Activated B cell treated with CpG ODN at 0.5 μM for 24 hours (primary cell): Measurements from ENCODE around the gene SHCBP1. TPM values are rescaled to one million over a fixed set of nuclear protein-coding genes. Genes with fewer than 3 reads are reported as not detected.

ENCODE experiments used
- ATAC-seq: fragments of 200-7000 bp; cut with Tn5 transposase; one replicate; pipeline ENCODE4 v1.10.0; 2021; ENCODE audit warnings: low read depth, mild to moderate bottlenecking, moderate library complexity
- CTCF ChIA-PET: fragments of 350-600 bp; sonication (Branson Sonifier 250); formaldehyde crosslinking; loops from one replicate; lab custom pipeline; 2021; ENCODE audit warnings: antibody characterized with exemption; lab: Charles Lee
- POLR2A ChIA-PET: fragments of 350-600 bp; sonication (Branson Sonifier 250); formaldehyde crosslinking; loops from one replicate; lab custom pipeline; 2021; ENCODE audit warnings: antibody characterized with exemption; lab: Charles Lee
- DNase-seq: peaks from one replicate; pipeline ENCODE4 v3.0.0; 2022
- H3K27ac Mint-ChIP-seq: one replicate; pipeline ENCODE4 v1.8.0; 2020; ENCODE audit warnings: mixed read lengths
- H3K27me3 Mint-ChIP-seq: one replicate; pipeline ENCODE4 v1.8.0; 2021; ENCODE audit warnings: mixed read lengths
- H3K36me3 Mint-ChIP-seq: one replicate; pipeline ENCODE4 v1.8.0; 2021; ENCODE audit warnings: low read depth, mixed read lengths
- H3K4me1 Mint-ChIP-seq: one replicate; pipeline ENCODE4 v1.8.0; 2021; ENCODE audit warnings: mixed read lengths
- H3K4me3 Mint-ChIP-seq: one replicate; pipeline ENCODE4 v1.8.0; 2020; ENCODE audit warnings: mild to moderate bottlenecking, mixed read lengths
- H3K9me3 Mint-ChIP-seq: one replicate; pipeline ENCODE4 v1.8.0; 2020; ENCODE audit warnings: mixed read lengths
- intact Hi-C: fragments of 100-400 bp; cut with micrococcal nuclease; formaldehyde crosslinking; loops from one replicate; pipeline ENCODE4 v1.15.1; 2024
- total RNA-seq: library from RNA; stranded (reverse); gene quantifications from 2 replicates; pipeline ENCODE4 v1.2.3, GENCODE V29; 2022
- TF ChIP-seq, protein P1 (sequence below): fragments of 200-600 bp; IDR thresholded peaks from one replicate; pipeline ENCODE4 v1.8.0; 2022; ENCODE audit warnings: antibody characterized with exemption, mild to moderate bottlenecking

The SHCBP1 gene
- total RNA-seq, 1 donor from 2014 or later, result 2.0 TPM

DNA sequence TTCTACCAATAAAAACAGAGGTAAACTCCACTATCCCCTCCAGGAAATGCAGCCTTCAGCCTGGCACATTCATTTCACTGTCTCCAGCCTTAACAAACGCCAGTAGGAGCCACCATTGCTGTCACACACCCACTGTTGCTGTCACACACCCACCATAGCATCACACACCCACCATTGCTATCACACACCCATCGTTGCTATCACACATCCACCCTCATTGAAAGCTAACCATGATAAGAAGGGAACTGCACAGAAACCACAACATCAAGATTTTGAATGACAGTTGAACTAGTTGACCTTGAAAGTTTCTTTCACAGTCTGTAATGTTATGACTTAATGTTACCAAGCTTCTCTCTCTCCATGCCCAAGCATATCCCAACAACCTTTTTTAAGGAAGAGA, 38.1 kb downstream of the SHCBP1 start:
- Mint-ChIP-seq H3K27ac (no peak overlapping the region), H3K4me3 (no peak overlapping the region), H3K27me3 (no peaks in the 10 kb centered on the region), H3K36me3 (peaks cover 16% of the 10 kb centered on the region), H3K9me3 (peaks cover 20% of the 10 kb centered on the region), H3K4me1 (peaks cover 3% of the 10 kb centered on the region)
- TF ChIP-seq, protein P1, sequence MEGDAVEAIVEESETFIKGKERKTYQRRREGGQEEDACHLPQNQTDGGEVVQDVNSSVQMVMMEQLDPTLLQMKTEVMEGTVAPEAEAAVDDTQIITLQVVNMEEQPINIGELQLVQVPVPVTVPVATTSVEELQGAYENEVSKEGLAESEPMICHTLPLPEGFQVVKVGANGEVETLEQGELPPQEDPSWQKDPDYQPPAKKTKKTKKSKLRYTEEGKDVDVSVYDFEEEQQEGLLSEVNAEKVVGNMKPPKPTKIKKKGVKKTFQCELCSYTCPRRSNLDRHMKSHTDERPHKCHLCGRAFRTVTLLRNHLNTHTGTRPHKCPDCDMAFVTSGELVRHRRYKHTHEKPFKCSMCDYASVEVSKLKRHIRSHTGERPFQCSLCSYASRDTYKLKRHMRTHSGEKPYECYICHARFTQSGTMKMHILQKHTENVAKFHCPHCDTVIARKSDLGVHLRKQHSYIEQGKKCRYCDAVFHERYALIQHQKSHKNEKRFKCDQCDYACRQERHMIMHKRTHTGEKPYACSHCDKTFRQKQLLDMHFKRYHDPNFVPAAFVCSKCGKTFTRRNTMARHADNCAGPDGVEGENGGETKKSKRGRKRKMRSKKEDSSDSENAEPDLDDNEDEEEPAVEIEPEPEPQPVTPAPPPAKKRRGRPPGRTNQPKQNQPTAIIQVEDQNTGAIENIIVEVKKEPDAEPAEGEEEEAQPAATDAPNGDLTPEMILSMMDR, result no peak
- no peak for ATAC-seq
- intact Hi-C loops, result no loop called here
- ChIA-PET CTCF (interaction anchor here (1.3 kb wide), 1 partner anchor 24 kb away, joined by 3 read pairs; no protein-coding TSS in a partner anchor), POLR2A (no interaction called here)
- no peak for DNase-seq

DNA sequence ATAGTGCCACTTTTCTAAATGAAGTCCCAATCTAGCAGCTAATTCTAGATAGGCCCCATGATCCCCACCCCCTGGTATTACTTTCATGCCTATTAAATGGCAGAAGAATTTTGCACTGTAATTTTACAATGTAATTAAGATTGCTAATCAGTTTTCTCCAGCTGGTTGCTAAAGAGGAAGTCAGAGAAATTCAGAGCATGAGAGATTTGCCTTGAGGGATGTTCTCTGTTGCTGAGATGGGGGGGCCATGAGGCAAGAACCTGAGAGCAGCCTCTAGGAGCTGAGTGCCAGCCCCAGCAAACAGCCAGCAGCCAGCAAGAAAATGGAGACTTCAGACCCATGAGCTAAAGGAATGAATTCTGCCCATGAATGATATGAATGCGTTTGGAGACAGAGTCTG, 38.9 kb downstream of the SHCBP1 start:
- Mint-ChIP-seq H3K4me1 (peaks cover 3% of the 10 kb centered on the region), H3K36me3 (peaks cover 14% of the 10 kb centered on the region), H3K27ac (no peak overlapping the region), H3K27me3 (no peaks in the 10 kb centered on the region), H3K9me3 (peaks cover 15% of the 10 kb centered on the region), H3K4me3 (no peak overlapping the region)
- DNase-seq (no peak), ATAC-seq (no peak)
- CTCF ChIA-PET, result interaction anchor here (1.3 kb wide), 1 partner anchor 24 kb away, joined by 3 read pairs; no protein-coding TSS in a partner anchor
- intact Hi-C loops, result no loop called here
- POLR2A ChIA-PET, result no interaction called here
- TF ChIP-seq, protein P1, result no peak

DNA sequence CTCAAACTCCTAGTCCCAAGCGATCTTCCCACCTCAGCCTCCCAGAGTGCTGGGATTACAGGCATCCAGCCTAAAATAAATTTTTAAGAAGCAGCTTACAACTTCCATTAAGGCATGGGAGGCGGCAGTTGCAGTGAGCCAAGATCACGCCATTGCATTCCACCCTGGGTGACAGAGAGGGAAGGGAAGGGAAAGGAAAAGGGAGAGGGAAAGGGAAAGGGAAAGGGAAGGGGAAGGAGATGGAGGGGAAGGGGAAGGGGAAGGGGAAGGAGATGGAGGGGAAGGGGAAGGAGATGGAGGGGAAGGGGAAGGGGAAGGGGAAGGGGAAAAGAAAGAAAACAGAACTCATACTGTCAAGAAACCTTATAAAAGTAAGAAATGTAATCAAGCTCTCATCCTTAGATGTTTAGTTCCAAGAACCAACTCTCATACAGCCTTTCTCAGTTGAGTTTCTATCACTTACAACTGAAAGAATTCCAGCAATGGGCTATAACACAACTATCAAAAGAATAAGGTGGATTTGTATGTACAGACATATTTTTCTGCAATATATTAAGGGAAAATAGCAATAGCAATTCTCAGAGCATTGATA, 43.1 kb downstream of the SHCBP1 start:
- TF ChIP-seq, protein P1, result no peak
- DNase-seq (no peak), ATAC-seq (no peak)
- Mint-ChIP-seq H3K4me1 (peaks cover 3% of the 10 kb centered on the region), H3K27me3 (no peaks in the 10 kb centered on the region), H3K27ac (no peak overlapping the region), H3K9me3 (no peaks in the 10 kb centered on the region), H3K4me3 (no peak overlapping the region), H3K36me3 (no peaks in the 10 kb centered on the region)
- ChIA-PET CTCF (interaction anchor here (0.6 kb wide), 1 partner anchor 950 kb away, joined by 3 read pairs; no protein-coding TSS in a partner anchor), POLR2A (no interaction called here)
- intact Hi-C loops, result no loop called here

DNA sequence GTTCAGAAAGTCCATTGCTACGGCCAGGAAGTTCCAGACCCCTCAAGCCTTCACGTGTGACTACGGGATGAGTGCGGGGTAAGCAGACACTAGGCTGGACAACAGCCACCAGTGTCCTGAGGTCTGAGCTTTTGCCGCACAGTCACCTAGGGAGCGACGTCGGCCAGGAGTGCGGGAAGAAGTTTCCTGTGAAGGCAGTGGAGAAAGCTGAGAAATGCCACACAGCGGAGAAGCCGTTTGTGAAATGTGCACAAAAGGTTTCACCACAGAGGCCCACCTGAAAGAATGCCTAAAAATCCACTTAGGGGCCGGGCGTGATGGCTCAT, 47.4 kb downstream of the SHCBP1 start:
- TF ChIP-seq, protein P1, result no peak

DNA sequence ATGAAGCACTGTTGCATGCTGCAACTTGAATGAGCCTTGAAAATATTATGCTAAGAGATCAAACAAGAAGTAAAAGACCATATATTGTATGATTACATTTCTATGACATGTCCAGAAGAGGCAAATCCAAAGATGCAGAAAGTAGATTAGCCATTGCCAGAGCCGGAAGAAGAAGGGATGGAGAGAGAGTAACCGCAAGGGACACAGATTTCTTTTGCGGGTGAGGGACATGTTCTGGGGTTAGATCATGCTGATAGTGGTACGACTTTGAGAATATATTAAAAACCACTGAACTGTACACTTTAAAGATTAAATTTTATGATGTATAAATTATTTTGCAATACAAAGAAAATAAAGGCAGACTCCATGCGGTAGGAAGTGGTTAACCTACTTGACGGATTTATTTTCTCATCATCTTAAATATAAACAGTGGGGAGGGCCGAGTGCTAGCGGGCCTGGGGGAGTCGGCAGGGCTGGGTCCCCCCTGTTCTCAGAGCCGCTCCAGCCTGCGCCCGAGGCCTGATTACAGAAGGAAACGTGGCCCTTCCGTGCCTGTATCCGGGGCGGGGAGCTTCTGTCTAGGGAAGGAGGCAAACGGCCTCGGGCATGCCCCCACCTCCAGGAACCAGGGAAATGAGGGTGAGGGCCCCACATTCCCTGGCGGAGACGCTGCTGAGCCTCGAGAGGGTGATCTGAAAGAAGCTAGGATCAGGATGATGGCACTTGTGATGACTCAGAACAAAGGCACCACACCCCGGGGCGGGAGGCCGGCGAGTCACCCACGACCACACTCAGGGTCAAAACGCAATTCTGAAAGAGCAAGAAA, 48.0 kb downstream of the SHCBP1 start:
- Mint-ChIP-seq H3K27ac (no peak overlapping the region), H3K36me3 (no peaks in the 10 kb centered on the region), H3K4me3 (no peak overlapping the region), H3K4me1 (no peaks in the 10 kb centered on the region), H3K9me3 (no peaks in the 10 kb centered on the region), H3K27me3 (no peaks in the 10 kb centered on the region)
- ChIA-PET POLR2A (no interaction called here), CTCF (no interaction called here)
- intact Hi-C loops, result no loop called here
- no peak for ATAC-seq
- TF ChIP-seq, protein P1, result no peak
- no peak for DNase-seq

More for the DNA sequence above, 47.4 kb downstream of the SHCBP1 start:
- Mint-ChIP-seq H3K4me1 (no peaks in the 10 kb centered on the region), H3K27me3 (no peaks in the 10 kb centered on the region), H3K36me3 (no peaks in the 10 kb centered on the region), H3K27ac (no peak overlapping the region), H3K9me3 (no peaks in the 10 kb centered on the region), H3K4me3 (no peak overlapping the region)
- CTCF ChIA-PET, result no interaction called here
- ATAC-seq, result no peak
- DNase-seq, result no peak
- POLR2A ChIA-PET, result no interaction called here
- intact Hi-C loops, result no loop called here
